ENCODE results near the gene CYB5B. TPM values are rescaled to one million over a fixed set of nuclear protein-coding genes. Genes with fewer than 3 reads are reported as not detected.
A peak's percentile ranks its signal among the peaks of the same experiment; 100 is the strongest.

The CYB5B gene
- total and polyA plus RNA-seq, 2 donors (not counting 3 experiments of a cell fraction or from before 2014, with no cell fraction given) = 175 to 176 TPM

DNA sequence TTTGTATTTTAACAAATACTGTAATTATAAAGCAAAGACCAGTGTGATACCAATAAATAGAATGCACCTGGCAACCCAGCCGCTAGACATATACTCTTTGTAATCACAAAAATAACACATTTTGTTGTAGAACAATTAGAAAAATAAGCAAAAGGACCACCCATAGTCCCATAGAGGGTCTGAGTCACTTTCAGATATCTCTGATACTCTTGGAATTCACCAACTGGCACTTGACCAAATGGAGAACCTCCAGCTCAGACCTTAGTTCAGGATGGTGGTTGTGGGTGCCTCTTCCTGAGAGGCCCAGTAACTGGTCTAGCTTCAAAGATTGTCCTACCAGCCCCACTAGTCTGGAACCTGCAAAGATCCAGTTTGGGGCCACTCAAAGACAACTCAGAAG is 37.8 kb upstream of the CYB5B start:
- intact Hi-C loops (cut with micrococcal nuclease) (no loop called here), dilution Hi-C loops (cut with MboI; ENCODE audit: extremely low pct_ligation_motif_present, low sequenced_read_pairs) (no loop called here)
- no peaks in the 10 kb centered on the region for H4K20me1 ChIP-seq (replicated peaks; ENCODE audit: control insufficient read depth, extremely low read depth, insufficient read depth, low read length)
- peaks cover 30% of the 10 kb centered on the region for H3K79me2 ChIP-seq (ENCODE audit: control insufficient read depth, insufficient read depth, low read length)
- no peak overlapping the region for H3K4me3 ChIP-seq (replicated peaks in 1 of 3; ENCODE audit: insufficient read depth in 1 of 3, low read depth in 1 of 3, low read length in 3 of 3)
- ChIA-PET POLR2A (no interaction called here), CTCF (interaction anchor here (4.5 kb wide), 1 partner anchor 9 kb away, joined by 23 read pairs; no protein-coding TSS in a partner anchor)
- FAIRE-seq (no peak), DNase-seq (ENCODE audit: low read depth, low spot score) (no peak)
- H3K4me2 ChIP-seq (ENCODE audit: insufficient read depth, low read length) = peak overlapping the region; percentile 33
- peaks cover 4 to 9% of the 10 kb centered on the region in 2 experiments for H3K36me3 ChIP-seq (ENCODE audit: control insufficient read depth in 2 of 2, extremely low read depth in 1 of 2, insufficient read depth in 2 of 2, low read length in 2 of 2)
- H3K9me3 ChIP-seq (replicated peaks; ENCODE audit: control insufficient read depth, insufficient read depth, low read length) = no peaks in the 10 kb centered on the region
- TF ChIP-seq FOS (IDR thresholded peaks at IDR 0.05; ENCODE audit: borderline replicate concordance, insufficient read depth, low read length) = no peak
- H3K9me1 ChIP-seq (replicated peaks; ENCODE audit: control insufficient read depth, extremely low read depth, insufficient read depth, low read length) = no peaks in the 10 kb centered on the region
- peaks cover 18% of the 10 kb centered on the region for H3K4me1 ChIP-seq (ENCODE audit: control insufficient read depth, extremely low read depth, insufficient read depth, low read length)
- BruUV-seq (replicated peaks) = no TSS peak
- no peaks in the 10 kb centered on the region for H3K27me3 ChIP-seq (ENCODE audit: control insufficient read depth in 2 of 2, insufficient read depth in 2 of 2, low read length in 2 of 2)
- no peak overlapping the region for H3K9ac ChIP-seq (replicated peaks; ENCODE audit: extremely low read depth, insufficient read depth, low read length)
- peak overlapping the region; percentile 28 for H2AFZ ChIP-seq (ENCODE audit: low read depth, low read length)
- H3K27ac ChIP-seq (ENCODE audit: insufficient read depth, low read depth, low read length) = no peak overlapping the region

DNA sequence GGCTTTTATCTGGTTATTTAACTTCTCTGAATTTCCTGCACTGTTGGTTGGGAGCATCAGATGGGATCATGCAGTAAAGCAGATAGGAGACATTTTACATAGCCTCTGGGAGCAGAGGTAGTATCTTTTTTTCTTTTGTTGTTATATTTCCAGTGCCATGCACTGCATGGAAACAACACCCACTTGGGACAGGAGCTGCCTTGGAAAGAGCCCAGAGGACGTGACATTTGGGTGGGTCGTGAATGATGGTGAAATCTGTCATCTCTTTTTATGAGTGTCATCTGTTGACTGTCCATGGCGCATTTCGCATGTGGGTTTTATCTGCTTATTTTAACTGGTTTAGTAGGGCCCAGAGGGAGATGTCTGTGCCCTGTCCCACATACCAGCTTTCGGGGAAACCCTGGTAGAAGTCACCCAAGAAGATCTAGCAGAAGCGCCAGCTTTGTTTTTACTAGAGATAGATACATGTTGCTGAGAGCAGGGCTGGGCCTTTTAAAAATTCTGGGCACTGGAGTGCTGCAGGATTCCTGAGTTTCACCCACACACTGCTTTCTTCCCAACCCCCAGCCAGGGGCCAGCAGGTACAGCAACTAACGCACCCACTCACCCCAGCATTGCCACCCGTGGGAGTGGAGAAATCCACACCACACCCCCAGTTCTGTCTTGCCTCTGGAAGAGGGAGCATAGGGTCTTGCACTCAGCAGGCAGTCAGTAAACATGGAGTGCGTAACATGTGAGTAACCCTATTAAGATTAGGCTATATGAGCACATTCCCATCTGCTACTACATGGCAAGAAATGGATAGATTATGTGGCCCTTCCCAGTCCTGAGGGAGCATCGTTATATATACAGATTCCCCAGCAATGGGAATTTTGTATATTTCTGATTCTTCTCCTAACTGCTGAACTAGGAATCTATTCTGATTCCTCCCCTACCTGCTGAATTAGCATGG is 30.2 kb upstream of the CYB5B start:
- DNase-seq (ENCODE audit: low read depth, low spot score) (no peak), FAIRE-seq (no peak)
- POLR2A ChIA-PET = no interaction called here
- intact Hi-C loops (cut with micrococcal nuclease) (loop anchor here (10.0 kb wide), 1 partner anchor 271 kb away; no protein-coding TSS in a partner anchor), dilution Hi-C loops (cut with MboI; ENCODE audit: extremely low pct_ligation_motif_present, low sequenced_read_pairs) (no loop called here)
- Histone ChIP-seq H3K4me2 (ENCODE audit: insufficient read depth, low read length) (no peak overlapping the region), H3K9ac (replicated peaks; ENCODE audit: extremely low read depth, insufficient read depth, low read length) (no peak overlapping the region), H4K20me1 (replicated peaks; ENCODE audit: control insufficient read depth, extremely low read depth, insufficient read depth, low read length) (no peaks in the 10 kb centered on the region), H3K27ac (ENCODE audit: insufficient read depth, low read depth, low read length) (no peak overlapping the region), H3K27me3 (ENCODE audit: control insufficient read depth in 2 of 2, insufficient read depth in 2 of 2, low read length in 2 of 2) (peaks cover 0 to 1% of the 10 kb centered on the region in 2 experiments), H3K4me1 (ENCODE audit: control insufficient read depth, extremely low read depth, insufficient read depth, low read length) (peaks cover 29% of the 10 kb centered on the region), H2AFZ (ENCODE audit: low read depth, low read length) (no peak overlapping the region), H3K4me3 (replicated peaks in 1 of 3; ENCODE audit: insufficient read depth in 1 of 3, low read depth in 1 of 3, low read length in 3 of 3) (no peak overlapping the region), H3K79me2 (ENCODE audit: control insufficient read depth, insufficient read depth, low read length) (no peaks in the 10 kb centered on the region), H3K9me3 (replicated peaks; ENCODE audit: control insufficient read depth, insufficient read depth, low read length) (no peaks in the 10 kb centered on the region), H3K9me1 (replicated peaks; ENCODE audit: control insufficient read depth, extremely low read depth, insufficient read depth, low read length) (no peaks in the 10 kb centered on the region), H3K36me3 (ENCODE audit: control insufficient read depth in 2 of 2, extremely low read depth in 1 of 2, insufficient read depth in 2 of 2, low read length in 2 of 2) (no peaks in the 10 kb centered on the region)
- CTCF ChIA-PET = interaction anchor here (1.0 to 2.9 kb wide), 6 partner anchors 8 to 536 kb away, joined by 3 to 32 read pairs (median 10); partner anchors contain the start of genes NOB1 and TERF2
- TF ChIP-seq JUN (IDR thresholded peaks at IDR 0.05; ENCODE audit: borderline replicate concordance, insufficient read depth, insufficient read length, low read depth) = no peak
- TF ChIP-seq MYC (IDR thresholded peaks at IDR 0.05; ENCODE audit: low read depth, low read length) = no peak
- no peak for TF ChIP-seq FOS (IDR thresholded peaks at IDR 0.05; ENCODE audit: borderline replicate concordance, insufficient read depth, low read length)
- no peak for TF ChIP-seq POLR2A (IDR thresholded peaks at IDR 0.05; ENCODE audit: low read depth, low read length)
- TF ChIP-seq, protein P1, sequence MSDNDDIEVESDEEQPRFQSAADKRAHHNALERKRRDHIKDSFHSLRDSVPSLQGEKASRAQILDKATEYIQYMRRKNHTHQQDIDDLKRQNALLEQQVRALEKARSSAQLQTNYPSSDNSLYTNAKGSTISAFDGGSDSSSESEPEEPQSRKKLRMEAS (IDR thresholded peaks at IDR 0.05; ENCODE audit: insufficient read depth, insufficient read length) = no peak
- TF ChIP-seq GATA2 (IDR thresholded peaks at IDR 0.05; ENCODE audit: insufficient read depth, insufficient read length, low read depth, low read length) = no peak
- no peak for TF ChIP-seq POLR2AphosphoS5 (IDR thresholded peaks at IDR 0.05; ENCODE audit: insufficient read depth, low read depth, low read length)
- TF ChIP-seq EZH2 (IDR thresholded peaks at IDR 0.05; ENCODE audit: borderline replicate concordance, low read depth, low read length, severe bottlenecking) = no peak
- TF ChIP-seq, protein P2, sequence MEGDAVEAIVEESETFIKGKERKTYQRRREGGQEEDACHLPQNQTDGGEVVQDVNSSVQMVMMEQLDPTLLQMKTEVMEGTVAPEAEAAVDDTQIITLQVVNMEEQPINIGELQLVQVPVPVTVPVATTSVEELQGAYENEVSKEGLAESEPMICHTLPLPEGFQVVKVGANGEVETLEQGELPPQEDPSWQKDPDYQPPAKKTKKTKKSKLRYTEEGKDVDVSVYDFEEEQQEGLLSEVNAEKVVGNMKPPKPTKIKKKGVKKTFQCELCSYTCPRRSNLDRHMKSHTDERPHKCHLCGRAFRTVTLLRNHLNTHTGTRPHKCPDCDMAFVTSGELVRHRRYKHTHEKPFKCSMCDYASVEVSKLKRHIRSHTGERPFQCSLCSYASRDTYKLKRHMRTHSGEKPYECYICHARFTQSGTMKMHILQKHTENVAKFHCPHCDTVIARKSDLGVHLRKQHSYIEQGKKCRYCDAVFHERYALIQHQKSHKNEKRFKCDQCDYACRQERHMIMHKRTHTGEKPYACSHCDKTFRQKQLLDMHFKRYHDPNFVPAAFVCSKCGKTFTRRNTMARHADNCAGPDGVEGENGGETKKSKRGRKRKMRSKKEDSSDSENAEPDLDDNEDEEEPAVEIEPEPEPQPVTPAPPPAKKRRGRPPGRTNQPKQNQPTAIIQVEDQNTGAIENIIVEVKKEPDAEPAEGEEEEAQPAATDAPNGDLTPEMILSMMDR (IDR thresholded peaks at IDR 0.05; ENCODE audit: extremely low read depth in 1 of 2, insufficient read depth in 1 of 2, low read depth in 1 of 2, low read length in 2 of 2) = no peak
- BruUV-seq (replicated peaks) = no TSS peak

Data from endothelial cell of umbilical vein (primary cell).